ENCODE results near the gene SOST.

SOST gene

DNA sequence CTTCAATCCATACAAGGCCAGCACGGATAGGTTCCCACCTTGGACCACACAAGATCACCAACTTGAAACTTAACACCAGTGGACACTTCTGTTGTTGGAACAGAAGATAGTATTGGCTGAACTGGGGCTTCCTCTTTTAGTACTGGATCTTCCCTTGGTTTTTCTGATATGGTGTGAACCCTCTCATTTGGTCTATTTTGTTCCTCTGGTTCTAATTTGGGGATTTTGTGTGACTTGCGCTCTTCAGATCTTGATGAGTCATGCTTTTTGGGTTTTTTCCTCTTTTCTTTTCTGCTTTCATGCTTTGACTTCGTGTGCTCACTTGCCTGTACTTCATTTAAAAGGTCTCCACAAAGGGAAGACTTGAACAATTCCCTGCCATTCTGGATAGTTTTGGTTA lies 39.0 kb downstream of the SOST start:
- no peak for DNase-seq (ENCODE audit: low read depth)
- no peak overlapping the region for H3K4me3 ChIP-seq (ENCODE audit: low read length)
- TF ChIP-seq, protein P1, sequence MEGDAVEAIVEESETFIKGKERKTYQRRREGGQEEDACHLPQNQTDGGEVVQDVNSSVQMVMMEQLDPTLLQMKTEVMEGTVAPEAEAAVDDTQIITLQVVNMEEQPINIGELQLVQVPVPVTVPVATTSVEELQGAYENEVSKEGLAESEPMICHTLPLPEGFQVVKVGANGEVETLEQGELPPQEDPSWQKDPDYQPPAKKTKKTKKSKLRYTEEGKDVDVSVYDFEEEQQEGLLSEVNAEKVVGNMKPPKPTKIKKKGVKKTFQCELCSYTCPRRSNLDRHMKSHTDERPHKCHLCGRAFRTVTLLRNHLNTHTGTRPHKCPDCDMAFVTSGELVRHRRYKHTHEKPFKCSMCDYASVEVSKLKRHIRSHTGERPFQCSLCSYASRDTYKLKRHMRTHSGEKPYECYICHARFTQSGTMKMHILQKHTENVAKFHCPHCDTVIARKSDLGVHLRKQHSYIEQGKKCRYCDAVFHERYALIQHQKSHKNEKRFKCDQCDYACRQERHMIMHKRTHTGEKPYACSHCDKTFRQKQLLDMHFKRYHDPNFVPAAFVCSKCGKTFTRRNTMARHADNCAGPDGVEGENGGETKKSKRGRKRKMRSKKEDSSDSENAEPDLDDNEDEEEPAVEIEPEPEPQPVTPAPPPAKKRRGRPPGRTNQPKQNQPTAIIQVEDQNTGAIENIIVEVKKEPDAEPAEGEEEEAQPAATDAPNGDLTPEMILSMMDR (conservative IDR thresholded peaks at IDR 0.05; ENCODE audit: low read depth, low read length): no peak

DNA sequence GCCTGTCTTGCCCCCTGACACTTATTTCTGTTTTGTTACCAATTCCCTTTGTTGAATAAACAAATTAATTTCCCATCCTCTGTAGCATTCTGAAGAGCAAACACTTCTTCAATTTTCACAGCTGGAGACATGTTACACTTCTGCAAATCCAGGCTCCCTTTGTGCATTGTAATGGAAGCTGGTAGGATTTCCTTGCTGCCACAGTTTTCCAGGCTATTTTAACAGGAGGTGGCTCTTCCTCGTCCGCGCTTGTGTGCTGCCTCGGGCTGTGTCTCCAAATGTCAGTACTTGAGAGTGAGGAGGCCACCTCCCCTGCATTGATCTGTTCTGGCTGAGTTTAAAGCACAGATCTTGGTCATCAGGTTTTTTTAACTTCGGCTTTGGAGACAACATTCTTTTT lies 40.0 kb downstream of the SOST start:
- H3K4me3 ChIP-seq (ENCODE audit: low read length): no peak overlapping the region
- DNase-seq (ENCODE audit: low read depth): no peak
- TF ChIP-seq, protein P1 (conservative IDR thresholded peaks at IDR 0.05; ENCODE audit: low read depth, low read length): no peak

DNA sequence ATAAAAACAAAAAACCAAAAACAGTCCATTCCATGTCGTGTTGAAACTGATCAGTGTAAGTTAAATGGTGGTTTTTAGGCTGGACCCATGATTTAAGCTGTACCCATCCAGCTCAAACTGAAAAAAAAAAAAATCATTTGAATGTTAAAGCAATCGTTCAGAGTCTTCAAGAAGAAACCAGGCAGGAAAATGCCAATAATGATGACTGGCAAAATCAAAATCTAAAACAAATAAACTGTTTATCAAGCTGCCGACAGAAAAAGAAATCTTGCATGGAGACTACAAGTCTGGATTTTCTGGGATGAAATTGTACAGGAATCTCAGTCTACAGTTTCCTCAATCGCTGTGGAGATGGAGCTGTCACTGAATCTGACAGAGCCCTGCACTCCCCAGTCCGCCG lies 40.7 kb downstream of the SOST start:
- no peak overlapping the region for H3K4me3 ChIP-seq (ENCODE audit: low read length)
- TF ChIP-seq, protein P1 (conservative IDR thresholded peaks at IDR 0.05; ENCODE audit: low read depth, low read length): no peak
- no peak for DNase-seq (ENCODE audit: low read depth)

DNA sequence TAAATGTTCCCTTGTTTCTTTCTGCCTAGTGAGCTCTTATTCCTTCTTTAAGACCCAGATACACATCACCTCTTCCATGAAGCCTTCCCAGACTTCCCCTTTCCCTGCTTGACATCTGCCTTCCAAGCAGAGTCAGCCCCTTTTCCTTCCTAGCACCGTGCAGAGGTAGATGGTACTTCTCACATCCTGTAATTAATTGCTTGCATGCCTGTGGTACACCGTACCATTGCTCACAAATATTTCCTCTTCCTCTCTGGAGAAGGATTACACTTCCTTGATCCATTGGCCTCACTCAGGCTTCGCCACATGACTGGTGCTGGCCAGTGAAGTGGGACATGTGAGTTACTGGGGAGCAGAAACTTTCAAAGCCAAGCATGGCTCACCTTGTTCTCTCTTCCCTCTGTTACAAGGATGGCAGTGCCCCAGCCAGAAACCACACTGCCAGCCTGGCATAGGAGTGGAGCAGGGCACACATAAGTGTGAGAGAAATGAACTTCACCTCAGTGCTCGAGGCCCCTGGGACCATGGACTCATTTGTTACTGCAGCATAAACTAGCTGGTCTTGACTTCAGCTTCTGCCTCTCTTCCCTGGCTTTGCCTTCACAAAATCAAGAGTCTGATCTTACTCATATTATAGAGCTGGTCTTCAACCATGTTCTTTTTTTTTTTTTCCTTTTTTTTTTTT lies 44.0 kb downstream of the SOST start:
- no peak overlapping the region for H3K4me3 ChIP-seq (ENCODE audit: low read length)
- peak; percentile 43 for DNase-seq (ENCODE audit: low read depth)

DNA sequence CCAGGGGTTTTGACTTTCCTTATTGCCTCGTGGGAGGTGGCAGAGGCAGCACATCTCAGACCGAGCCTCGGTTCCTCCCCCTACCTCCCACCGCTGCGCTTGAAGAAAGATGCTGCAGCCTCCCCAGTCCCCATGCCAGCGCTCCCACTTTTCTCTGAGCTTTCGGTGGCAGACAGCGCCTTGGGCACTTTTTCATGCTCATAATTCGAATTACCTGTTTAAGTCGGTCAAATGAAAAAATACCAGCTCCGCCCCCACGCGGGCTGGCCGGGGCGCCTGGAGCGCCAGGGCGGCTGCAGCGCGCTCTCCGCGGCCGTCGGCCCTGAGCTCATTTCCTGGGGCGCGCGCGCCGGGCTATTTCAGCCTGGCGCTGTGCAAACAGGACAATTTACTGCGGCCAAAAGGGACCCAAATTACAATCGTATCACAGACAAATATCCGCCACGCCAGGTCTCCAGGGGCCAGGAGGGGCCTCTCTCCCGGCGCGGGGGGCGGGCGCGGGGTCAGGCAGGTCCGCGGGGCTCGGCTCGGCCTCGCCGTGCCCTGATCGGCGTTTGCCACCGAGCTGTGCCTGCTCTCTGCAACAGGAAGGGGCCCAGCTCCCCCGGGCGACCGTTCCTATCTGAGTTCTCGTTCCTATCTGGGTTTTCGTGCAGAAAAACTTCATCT lies 45.0 kb downstream of the SOST start:
- H3K4me3 ChIP-seq (ENCODE audit: low read length): peak overlapping the region; percentile 46
- TF ChIP-seq, protein P1 (conservative IDR thresholded peaks at IDR 0.05; ENCODE audit: low read depth, low read length): no peak
- no peak for DNase-seq (ENCODE audit: low read depth)

More for the DNA sequence above, 44.0 kb downstream of the SOST start:
- TF ChIP-seq, protein P1 (conservative IDR thresholded peaks at IDR 0.05; ENCODE audit: low read depth, low read length): no peak

DNA sequence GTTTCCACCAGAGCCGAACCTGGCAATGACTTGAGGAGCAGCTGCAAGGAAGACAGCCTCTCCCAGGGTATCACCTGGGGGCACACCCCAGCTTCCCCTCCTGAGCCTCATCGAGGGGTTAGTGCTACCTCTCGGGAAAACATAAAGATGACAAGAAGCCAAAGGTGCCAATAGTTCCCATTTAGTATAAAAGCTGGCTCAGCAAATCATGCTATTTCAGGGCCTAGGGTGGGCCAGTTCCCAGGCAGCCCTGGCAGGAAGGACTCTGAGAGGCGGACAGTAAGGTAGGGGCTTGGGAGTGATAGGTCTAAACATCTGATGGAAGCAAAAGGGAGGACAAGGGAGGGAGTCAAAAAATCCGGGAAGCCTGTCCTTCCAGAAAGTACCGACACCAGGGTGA lies 46.2 kb downstream of the SOST start:
- no peak overlapping the region for H3K4me3 ChIP-seq (ENCODE audit: low read length)

More for the DNA sequence above, 46.2 kb downstream of the SOST start:
- no peak for DNase-seq (ENCODE audit: low read depth)
- TF ChIP-seq, protein P1 (conservative IDR thresholded peaks at IDR 0.05; ENCODE audit: low read depth, low read length): no peak

Data from retinal pigment epithelial cell (primary cell).